SHP77 treated with DMSO at 0.1 percent for 48 hours (cell line): ENCODE data around the gene TRIM8.

Experiments used
- DNase-seq: peaks from one replicate; lab custom pipeline; 2025; lab: John Stamatoyannopoulos, UW

Gene TRIM8

DNA sequence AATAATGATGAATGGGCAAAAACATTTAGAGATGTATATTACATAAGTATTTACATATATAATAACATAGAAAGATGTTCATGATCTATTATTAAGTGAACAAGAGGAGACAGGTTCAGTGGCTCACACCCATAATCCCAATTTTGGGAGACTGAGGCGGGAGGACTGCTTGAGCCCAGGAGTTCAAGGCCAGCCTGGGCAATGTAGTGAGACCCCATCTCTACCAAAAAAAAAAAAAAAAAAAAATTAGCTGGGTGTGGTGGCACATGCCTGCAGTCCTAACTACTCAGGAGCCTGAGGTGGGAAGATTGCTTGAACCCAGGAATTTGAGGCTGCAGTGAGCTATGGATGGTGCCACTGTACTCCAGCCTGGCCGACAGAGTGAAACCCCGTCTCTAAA, 57.5 kb downstream of the TRIM8 start:
- DNase-seq, result no peak

DNA sequence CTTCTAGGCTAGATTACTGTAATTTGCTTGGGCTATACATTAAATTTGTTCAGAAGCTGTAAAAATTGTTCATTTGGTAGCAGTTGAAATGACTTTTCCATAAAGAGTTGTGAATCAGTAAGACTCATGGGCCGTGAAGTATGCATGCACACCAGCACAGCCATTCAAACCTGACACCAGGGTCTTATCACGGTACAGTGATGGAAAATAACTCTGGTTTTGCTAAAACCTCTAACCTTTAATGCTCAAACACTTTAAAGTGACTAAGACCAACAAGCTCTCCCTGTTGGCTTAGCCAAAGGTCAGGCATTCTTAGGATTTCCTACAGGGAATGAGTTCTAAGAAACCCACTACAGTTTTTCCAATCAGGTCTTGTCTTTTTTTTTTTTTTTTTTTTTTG, 58.5 kb downstream of the TRIM8 start:
- no peak for DNase-seq

DNA sequence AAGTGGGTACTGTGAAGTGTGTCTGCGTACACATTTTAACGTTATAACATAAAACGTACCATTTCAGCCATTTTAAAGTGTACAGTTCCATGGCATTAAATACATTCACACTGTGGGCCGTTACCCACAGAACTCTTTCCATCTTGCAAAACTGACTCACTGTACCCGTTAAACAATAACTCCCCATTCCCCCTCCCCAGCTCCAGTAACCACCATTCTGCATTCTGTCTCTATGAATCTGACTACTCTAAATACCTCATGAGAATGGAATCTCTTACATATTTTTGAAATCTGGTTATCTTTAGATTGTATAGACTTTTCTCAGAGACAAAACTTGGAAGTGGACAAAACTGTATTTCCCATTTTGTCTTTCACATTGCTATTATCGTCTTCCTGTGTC, 60.6 kb downstream of the TRIM8 start:
- no peak for DNase-seq

DNA sequence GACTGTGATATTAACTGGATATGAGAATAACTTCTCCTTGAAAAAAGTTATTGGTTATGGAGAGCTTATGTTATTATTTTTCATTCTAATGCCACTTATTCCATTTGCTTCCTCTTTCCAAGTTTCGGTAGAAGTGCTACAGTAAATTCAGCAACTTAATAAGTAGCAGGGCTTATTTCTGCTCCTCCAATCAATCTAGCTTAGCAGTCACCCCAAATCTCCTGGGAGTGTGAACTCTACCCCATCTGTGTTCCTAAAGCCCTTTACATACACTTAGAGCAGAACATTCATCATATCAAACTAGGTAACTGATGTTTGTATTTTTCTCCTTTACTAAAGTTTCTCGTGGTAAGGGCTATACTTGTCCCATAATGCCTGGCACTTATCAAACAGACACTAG, 61.3 kb downstream of the TRIM8 start:
- no peak for DNase-seq
